BE2C (cell line): Measurements from ENCODE around the gene CREM.

ENCODE experiments used
- DNase-seq: peaks from one replicate; pipeline ENCODE4 v3.0.0-alpha.2; 2020
- H3K27me3 ChIP-seq: fragments of 250-450 bp; sonication (Bioruptor Pico); 2 replicates; pipeline ENCODE4 v1.5.1; 2020; ENCODE audit warnings: mild to moderate bottlenecking
- H3K36me3 ChIP-seq: fragments of 250-450 bp; sonication (Bioruptor Pico); 2 replicates; pipeline ENCODE4 v1.5.1; 2020; ENCODE audit warnings: mild to moderate bottlenecking
- H3K4me1 ChIP-seq: fragments of 250-450 bp; sonication (Bioruptor Pico); 2 replicates; pipeline ENCODE4 v1.5.1; 2020
- H3K4me3 ChIP-seq: 2 replicates; pipeline ENCODE4 v1.5.1; 2011; ENCODE audit warnings: low read depth, low read length
- H3K9me3 ChIP-seq: fragments of 250-450 bp; sonication (Bioruptor Pico); 2 replicates; pipeline ENCODE4 v1.5.1; 2020
- CTCF ChIP-seq: IDR thresholded peaks from 2 replicates; pipeline ENCODE4 v1.5.1; 2012; ENCODE audit warnings: mild to moderate bottlenecking, low read depth, low read length

Gene CREM

GRCh38 chr10:35219292-35219691 is 92.6 kb downstream of the CREM start:
- DNase-seq, result no peak
- no peaks in the 10 kb centered on the region for H3K4me1 ChIP-seq
- H3K27me3 ChIP-seq, result no peaks in the 10 kb centered on the region
- H3K9me3 ChIP-seq, result no peaks in the 10 kb centered on the region
- H3K36me3 ChIP-seq, result no peaks in the 10 kb centered on the region
- TF ChIP-seq CTCF, result no peak
- H3K4me3 ChIP-seq, result no peak overlapping the region

- DNase-seq, result no peak
- Histone ChIP-seq H3K36me3 (no peaks in the 10 kb centered on the region), H3K9me3 (no peaks in the 10 kb centered on the region), H3K4me1 (no peaks in the 10 kb centered on the region), H3K4me3 (no peak overlapping the region), H3K27me3 (no peaks in the 10 kb centered on the region)
- TF ChIP-seq CTCF, result no peak
Measured at GRCh38 chr10:35219891-35220890, 93.5 kb downstream of the CREM start.

DNA sequence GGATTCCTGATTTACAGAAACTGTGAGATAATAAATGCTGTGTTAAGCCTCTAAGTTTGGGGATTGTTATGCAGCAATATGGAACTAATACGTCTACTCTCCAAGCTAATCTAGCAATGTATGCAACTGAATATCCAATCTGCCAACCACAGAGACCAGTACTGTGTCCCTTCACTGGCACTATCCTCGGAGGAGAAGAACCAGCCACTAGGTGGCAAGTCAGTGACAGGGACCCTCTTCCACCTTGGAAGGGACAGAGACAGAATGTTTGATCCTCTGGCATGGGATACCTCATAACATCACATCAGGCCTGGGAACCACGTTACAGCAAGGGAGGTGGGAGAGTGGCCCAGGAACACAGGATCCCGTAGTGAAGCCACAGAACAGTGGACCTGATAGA is 96.4 kb downstream of the CREM start:
- TF ChIP-seq CTCF, result peak; percentile 40
- no peaks in the 10 kb centered on the region for H3K27me3 ChIP-seq
- no peak for DNase-seq
- H3K4me3 ChIP-seq, result no peak overlapping the region
- H3K36me3 ChIP-seq, result no peaks in the 10 kb centered on the region
- no peaks in the 10 kb centered on the region for H3K9me3 ChIP-seq
- H3K4me1 ChIP-seq, result no peaks in the 10 kb centered on the region

- no peaks in the 10 kb centered on the region for H3K4me1 ChIP-seq
- no peak for TF ChIP-seq CTCF
- H3K9me3 ChIP-seq, result no peaks in the 10 kb centered on the region
- DNase-seq, result no peak
- H3K4me3 ChIP-seq, result no peak overlapping the region
- no peaks in the 10 kb centered on the region for H3K36me3 ChIP-seq
- no peaks in the 10 kb centered on the region for H3K27me3 ChIP-seq
Measured at GRCh38 chr10:35224045-35224740, 97.5 kb downstream of the CREM start.

- Histone ChIP-seq H3K27me3 (no peaks in the 10 kb centered on the region), H3K9me3 (no peaks in the 10 kb centered on the region), H3K4me1 (no peaks in the 10 kb centered on the region), H3K4me3 (no peak overlapping the region), H3K36me3 (no peaks in the 10 kb centered on the region)
- DNase-seq, result no peak
- no peak for TF ChIP-seq CTCF
Measured at GRCh38 chr10:35225204-35225603, 98.6 kb downstream of the CREM start.

DNA sequence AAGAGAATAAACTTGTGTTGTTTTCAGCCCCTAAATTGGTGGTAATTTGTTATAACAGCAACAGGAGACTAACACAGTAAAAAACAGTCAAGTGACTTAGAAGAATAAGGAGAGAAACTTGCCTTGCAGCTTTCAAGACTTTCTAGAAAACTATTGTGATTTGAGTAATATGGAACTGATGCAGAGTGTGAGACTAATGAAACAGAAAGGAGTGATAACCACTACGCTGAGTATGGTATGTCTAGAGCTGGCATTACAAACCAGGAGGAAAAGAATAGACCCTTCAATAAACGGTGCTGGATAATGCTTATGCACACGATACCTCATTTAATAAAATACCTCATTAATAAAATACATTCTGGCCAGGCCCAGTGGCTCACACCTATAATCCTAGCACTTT is 99.9 kb downstream of the CREM start:
- no peaks in the 10 kb centered on the region for H3K4me1 ChIP-seq
- H3K4me3 ChIP-seq, result no peak overlapping the region
- no peaks in the 10 kb centered on the region for H3K36me3 ChIP-seq
- DNase-seq, result no peak
- H3K9me3 ChIP-seq, result no peaks in the 10 kb centered on the region
- H3K27me3 ChIP-seq, result no peaks in the 10 kb centered on the region
- no peak for TF ChIP-seq CTCF
